GM19468 (cell line): ENCODE measurements around the gene RSL1D1.
"Not testable (repeated sequence)": the region's sequence is repeated elsewhere in the genome, so short reads cannot be mapped to it uniquely, and the experiment has no call there.

Source experiments
- ATAC-seq: cut with Tn5 transposase; IDR thresholded peaks from one replicate; pipeline ENCODE4 v1.9.1; 2021; ENCODE audit warnings: mild to moderate bottlenecking, moderate library complexity, moderate number of reproducible peaks; ENCODE audit not compliant: unreplicated experiment; ENCODE audit errors: extremely low read depth

RSL1D1 gene

GRCh38 chr16:11848842-11849241 lies 2.5 kb downstream of the RSL1D1 start:
- no peak for ATAC-seq

GRCh38 chr16:11844499-11844898 lies 6.8 kb downstream of the RSL1D1 start:
- no peak for ATAC-seq

- ATAC-seq = no peak
These were observed 7.5 kb downstream of the RSL1D1 start for GRCh38 chr16:11843861-11844260.

GRCh38 chr16:11843206-11843605 lies 8.1 kb downstream of the RSL1D1 start:
- no peak for ATAC-seq

GRCh38 chr16:11841026-11841425 lies 10.3 kb downstream of the RSL1D1 start:
- ATAC-seq = no peak

- ATAC-seq = no peak
These were observed 14.6 kb downstream of the RSL1D1 start for GRCh38 chr16:11836650-11837244.

- no peak for ATAC-seq
These were observed 15.3 kb downstream of the RSL1D1 start for GRCh38 chr16:11835891-11836649.

DNA sequence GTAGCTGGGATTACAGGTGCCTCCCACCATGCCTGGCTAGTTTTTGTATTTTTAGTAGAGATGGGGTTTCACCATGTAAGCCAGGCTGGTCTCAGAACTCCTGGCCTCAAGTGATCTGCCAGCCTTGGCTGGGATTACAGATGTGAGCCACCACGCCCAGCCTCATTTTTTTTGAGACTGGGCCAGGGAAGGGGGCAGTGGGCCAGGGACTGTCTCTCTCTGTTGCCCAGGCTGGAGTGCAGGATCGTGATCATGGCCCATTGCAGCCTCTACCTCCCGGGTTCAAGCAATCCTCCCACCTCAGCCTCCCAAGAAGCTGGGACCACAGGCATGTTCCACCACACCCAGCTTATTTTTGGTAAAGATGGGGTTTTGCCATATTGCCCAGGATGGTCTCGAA lies 16.0 kb downstream of the RSL1D1 start:
- no peak for ATAC-seq

DNA sequence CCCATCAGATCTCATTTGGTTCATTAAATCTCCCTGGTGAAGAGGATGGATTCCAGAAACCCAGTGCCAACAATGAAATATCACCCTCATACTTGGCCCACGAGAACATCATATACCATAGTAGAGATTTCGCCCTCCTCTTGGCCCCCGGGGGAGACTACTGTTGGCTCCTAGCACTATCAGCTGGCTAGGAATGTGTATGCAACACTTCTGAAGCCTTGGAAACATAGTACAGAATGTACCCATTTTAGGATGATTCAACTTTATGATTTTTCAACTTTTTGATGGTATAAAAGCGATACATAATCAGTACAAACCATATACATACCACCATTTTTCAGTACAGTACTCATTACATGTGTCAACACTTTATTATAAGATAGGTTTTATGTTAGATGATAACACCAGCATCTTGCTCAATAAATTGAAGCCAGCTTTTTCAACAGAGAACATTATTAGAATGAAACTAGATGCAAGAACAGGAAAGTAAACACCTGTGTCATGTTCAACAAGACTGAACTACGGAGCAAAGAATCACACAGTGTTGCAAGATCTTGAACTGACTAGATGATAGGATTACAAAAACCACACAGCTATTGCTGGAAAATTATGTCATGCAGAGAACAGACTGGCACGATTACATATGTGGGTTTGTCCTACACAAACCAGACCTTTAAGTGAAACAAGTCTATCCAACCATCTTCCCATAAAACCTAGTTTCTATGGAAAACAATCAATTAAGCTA lies 17.2 kb downstream of the RSL1D1 start:
- no peak for ATAC-seq

GRCh38 chr16:11828696-11829095 lies 22.6 kb downstream of the RSL1D1 start:
- ATAC-seq = no peak

DNA sequence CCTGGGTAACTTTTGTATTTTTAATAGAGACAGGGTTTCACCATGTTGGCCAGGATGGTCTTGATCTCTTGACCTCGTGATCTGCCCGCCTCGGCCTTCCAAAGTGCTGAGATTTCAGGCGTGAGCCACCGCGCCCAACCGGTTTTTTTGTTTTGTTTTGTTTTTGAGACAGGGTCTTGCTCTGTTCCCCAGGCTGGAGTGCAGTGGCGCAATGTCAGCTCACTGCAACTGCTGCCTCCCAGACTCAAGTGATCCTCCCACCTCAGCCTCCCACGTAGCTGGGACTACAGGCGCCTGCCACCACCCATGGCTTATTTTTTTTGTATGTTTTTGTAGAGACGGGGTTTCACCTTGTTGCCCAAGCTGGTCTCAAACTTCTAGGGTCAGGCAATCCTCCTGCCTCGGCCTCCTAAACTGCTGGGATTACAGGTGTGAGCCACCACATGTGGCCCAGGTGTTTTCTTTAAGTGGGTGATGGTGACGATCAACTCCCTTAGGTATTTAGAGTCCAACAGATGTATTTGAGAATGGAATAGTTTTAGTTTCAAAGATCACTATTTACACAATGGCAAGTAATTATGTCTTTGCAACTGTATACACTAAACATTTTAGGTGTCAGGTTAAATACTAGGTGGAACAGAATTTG lies 25.7 kb downstream of the RSL1D1 start:
- not testable (repeated sequence) for ATAC-seq

- ATAC-seq = no peak
These were observed 27.0 kb downstream of the RSL1D1 start for GRCh38 chr16:11824362-11824761.

- ATAC-seq = not testable (repeated sequence)
These were observed 27.7 kb downstream of the RSL1D1 start for GRCh38 chr16:11823645-11824044.

- ATAC-seq = no peak
These were observed 31.5 kb downstream of the RSL1D1 start for GRCh38 chr16:11819798-11820197.

- not testable (repeated sequence) for ATAC-seq
These were observed 32.4 kb downstream of the RSL1D1 start for GRCh38 chr16:11818970-11819369.

- no peak for ATAC-seq
These were observed 35.2 kb downstream of the RSL1D1 start for GRCh38 chr16:11816123-11816522.

DNA sequence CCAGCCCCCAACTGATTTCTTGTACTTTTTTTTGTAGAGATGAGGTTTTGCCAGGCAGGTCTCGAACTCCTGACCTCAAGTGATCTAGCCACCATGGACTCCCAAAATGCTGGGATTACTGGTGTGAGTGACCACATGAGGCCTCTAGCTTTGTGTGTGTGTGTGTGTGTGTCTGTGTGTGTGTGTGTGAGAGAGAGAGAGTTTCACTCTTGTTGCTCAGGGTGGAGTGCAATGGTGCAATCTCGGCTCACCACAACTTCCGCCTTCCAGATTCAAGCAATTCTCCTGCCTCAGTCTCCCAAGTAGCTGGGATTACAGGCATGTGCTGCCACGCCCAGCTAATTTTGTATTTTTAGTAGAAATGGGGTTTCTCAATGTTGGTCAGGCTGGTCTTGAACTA lies 36.5 kb downstream of the RSL1D1 start:
- not testable (repeated sequence) for ATAC-seq

DNA sequence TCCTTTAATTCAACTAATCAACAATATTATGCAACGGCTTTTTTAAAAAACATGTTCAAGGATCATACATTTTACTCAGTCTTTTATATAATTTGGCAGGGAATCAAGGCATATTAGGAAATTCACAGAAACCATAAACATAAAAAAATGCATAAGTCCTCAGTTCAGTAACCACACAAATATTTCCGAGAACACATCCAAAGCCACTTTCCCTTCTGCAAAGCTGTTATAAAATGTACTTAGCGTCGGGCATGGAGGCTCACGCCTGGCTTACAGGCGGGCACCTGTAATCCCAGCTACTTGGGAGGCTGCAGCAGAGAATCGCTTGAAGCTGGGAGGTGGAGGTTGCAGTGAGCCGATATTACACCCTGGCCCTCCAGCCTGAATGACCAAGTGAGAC lies 44.6 kb downstream of the RSL1D1 start:
- no peak for ATAC-seq

GRCh38 chr16:11805556-11805955 lies 45.8 kb downstream of the RSL1D1 start:
- ATAC-seq = no peak

- no peak for ATAC-seq
These were observed 49.8 kb downstream of the RSL1D1 start for GRCh38 chr16:11801481-11802021.

DNA sequence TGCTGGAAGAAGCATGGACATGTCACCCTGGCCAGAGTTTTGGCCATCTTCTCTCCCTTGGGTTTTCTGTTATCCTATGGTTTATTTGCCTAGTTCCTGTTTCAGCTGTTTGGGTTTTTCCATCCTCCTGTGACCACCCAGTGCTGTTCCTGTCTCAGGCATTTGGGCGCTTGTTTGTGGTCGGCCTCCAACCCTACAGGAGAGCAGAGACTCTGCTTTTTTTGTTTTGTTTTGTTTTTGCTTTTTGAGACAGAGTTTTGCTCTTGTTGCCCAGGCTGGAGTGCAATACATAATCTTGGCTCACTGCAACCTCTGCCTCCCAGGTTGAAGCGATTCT lies 51.0 kb downstream of the RSL1D1 start:
- ATAC-seq = no peak
